Measurements from ENCODE around the gene AQP1.

GRCh38 chr7:30941582-30942323 lies 30.1 kb downstream of the AQP1 start:
- TF ChIP-seq, protein P1, sequence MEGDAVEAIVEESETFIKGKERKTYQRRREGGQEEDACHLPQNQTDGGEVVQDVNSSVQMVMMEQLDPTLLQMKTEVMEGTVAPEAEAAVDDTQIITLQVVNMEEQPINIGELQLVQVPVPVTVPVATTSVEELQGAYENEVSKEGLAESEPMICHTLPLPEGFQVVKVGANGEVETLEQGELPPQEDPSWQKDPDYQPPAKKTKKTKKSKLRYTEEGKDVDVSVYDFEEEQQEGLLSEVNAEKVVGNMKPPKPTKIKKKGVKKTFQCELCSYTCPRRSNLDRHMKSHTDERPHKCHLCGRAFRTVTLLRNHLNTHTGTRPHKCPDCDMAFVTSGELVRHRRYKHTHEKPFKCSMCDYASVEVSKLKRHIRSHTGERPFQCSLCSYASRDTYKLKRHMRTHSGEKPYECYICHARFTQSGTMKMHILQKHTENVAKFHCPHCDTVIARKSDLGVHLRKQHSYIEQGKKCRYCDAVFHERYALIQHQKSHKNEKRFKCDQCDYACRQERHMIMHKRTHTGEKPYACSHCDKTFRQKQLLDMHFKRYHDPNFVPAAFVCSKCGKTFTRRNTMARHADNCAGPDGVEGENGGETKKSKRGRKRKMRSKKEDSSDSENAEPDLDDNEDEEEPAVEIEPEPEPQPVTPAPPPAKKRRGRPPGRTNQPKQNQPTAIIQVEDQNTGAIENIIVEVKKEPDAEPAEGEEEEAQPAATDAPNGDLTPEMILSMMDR (IDR thresholded peaks at IDR 0.05): no peak
- no peak for TF ChIP-seq POLR2A (IDR thresholded peaks at IDR 0.05)
- TF ChIP-seq POLR2AphosphoS5 (IDR thresholded peaks at IDR 0.05): no peak
